Activated CD8-positive, alpha-beta memory T cell treated with anti-CD3 and anti-CD28 coated beads, Interleukin-2, amount 50 U/mL, for 1 hour (primary cell): ENCODE measurements around the gene CHRNE.

Experiments used
- DNase-seq: peaks from one replicate; pipeline ENCODE4 v3.0.0-alpha.2; 2020; ENCODE audit errors: extremely low read depth

The CHRNE gene

GRCh38 chr17:4903051-4903818 is at the start of gene CHRNE:
Gene CHRNE, minus strand, starts transcription at chr17:4903098. Its CDS starts 35 bp downstream, at chr17:4903063.
- DNase-seq: no peak

GRCh38 chr17:4951486-4951885 is 48.6 kb upstream of the CHRNE start:
- DNase-seq: no peak

- DNase-seq: no peak
Observed at GRCh38 chr17:4950746-4951204, 47.9 kb upstream of the CHRNE start, which contains the start of gene ENO3. Gene ENO3, plus strand, starts transcription at chr17:4951119. Its CDS starts 711 bp downstream, at chr17:4951830.

- DNase-seq: no peak
Observed at GRCh38 chr17:4950075-4950745, 47.3 kb upstream of the CHRNE start.

GRCh38 chr17:4949321-4950074 is 46.6 kb upstream of the CHRNE start:
- DNase-seq: peak; percentile 70

GRCh38 chr17:4948931-4949320 is 46.0 kb upstream of the CHRNE start:
- no peak for DNase-seq

- DNase-seq: peak; percentile 69
Observed at GRCh38 chr17:4948166-4948930, 45.5 kb upstream of the CHRNE start, which contains the start of gene PFN1. Gene PFN1, minus strand, starts transcription at chr17:4948530. Its CDS starts 136 bp downstream, at chr17:4948394.

GRCh38 chr17:4947411-4948165 is 44.7 kb upstream of the CHRNE start:
- no peak for DNase-seq

GRCh38 chr17:4947010-4947410 is 44.1 kb upstream of the CHRNE start:
- no peak for DNase-seq

GRCh38 chr17:4946312-4946976 is 43.5 kb upstream of the CHRNE start:
- no peak for DNase-seq

GRCh38 chr17:4945944-4946280 is 43.0 kb upstream of the CHRNE start:
- DNase-seq: no peak

GRCh38 chr17:4945176-4945943 is 42.5 kb upstream of the CHRNE start:
- DNase-seq: no peak

GRCh38 chr17:4944554-4945175 is 41.8 kb upstream of the CHRNE start:
- no peak for DNase-seq

GRCh38 chr17:4944163-4944553 is 41.3 kb upstream of the CHRNE start:
- DNase-seq: no peak

GRCh38 chr17:4942760-4943508 is 40.0 kb upstream of the CHRNE start:
- DNase-seq: no peak

GRCh38 chr17:4941319-4941610 is 38.4 kb upstream of the CHRNE start:
- no peak for DNase-seq

- no peak for DNase-seq
Observed at GRCh38 chr17:4940555-4941318, 37.8 kb upstream of the CHRNE start.
